HFFc6 (cell line): ENCODE measurements around the gene ZNF512B. TPM values are rescaled to one million over a fixed set of nuclear protein-coding genes. Genes with fewer than 3 reads are reported as not detected.

ENCODE experiments used
- DNase-seq: peaks from one replicate; pipeline ENCODE4 v3.0.0-alpha.2; 2018
- H3K27ac Mint-ChIP-seq: 2 replicates; pipeline ENCODE4 v1.8.0; 2020; ENCODE audit warnings: mild to moderate bottlenecking, mixed read lengths
- H3K27me3 Mint-ChIP-seq: 2 replicates; pipeline ENCODE4 v1.8.0; 2021; ENCODE audit warnings: mild to moderate bottlenecking, moderate library complexity, mixed read lengths; ENCODE audit not compliant: insufficient read depth
- H3K36me3 Mint-ChIP-seq: 2 replicates; pipeline ENCODE4 v1.8.0; 2021; ENCODE audit warnings: low read depth, mixed read lengths
- H3K4me1 Mint-ChIP-seq: 2 replicates; pipeline ENCODE4 v1.8.0; 2020; ENCODE audit warnings: low read depth, mixed read lengths
- H3K4me3 Mint-ChIP-seq: 2 replicates; pipeline ENCODE4 v1.8.0; 2020; ENCODE audit warnings: mild to moderate bottlenecking, moderate library complexity, mixed read lengths
- H3K9me3 Mint-ChIP-seq: 2 replicates; pipeline ENCODE4 v1.8.0; 2020; ENCODE audit warnings: mild to moderate bottlenecking, mixed read lengths
- CTCF ChIP-seq: fragments of 200-600 bp; sonication (generic); IDR thresholded peaks from 2 replicates; pipeline ENCODE4 v1.5.0; 2021; ENCODE audit warnings: antibody characterized with exemption, mild to moderate bottlenecking
- total RNA-seq, 6 experiments: library from RNA; stranded (reverse); fragmentation: NEBNext Ultra II Directional; extraction: Animal tissue kit (Norgen Biotek cat#: 25700); gene quantifications; 2 replicates in 1 of 6; 3 replicates in 5 of 6; pipeline ENCODE4 v1.2.3, GENCODE V29; 2021

ZNF512B gene
- total RNA-seq, 6 experiments from 2014 or later, result 20.7 to 26.1 (median 21.4) TPM

- Mint-ChIP-seq H3K4me3 (no peak overlapping the region), H3K9me3 (no peaks in the 10 kb centered on the region), H3K36me3 (peaks cover 4% of the 10 kb centered on the region; the same call in 1 of the 2 replicates), H3K4me1 (peaks cover 26% of the 10 kb centered on the region), H3K27ac (peak overlapping the region; percentile 94), H3K27me3 (peaks cover 4% of the 10 kb centered on the region)
- no peak for DNase-seq
- TF ChIP-seq CTCF, result 0 out of 2 replicates have a peak, but pooled peaks have one; percentile 7
Measured at GRCh38 chr20:63947638-63948456, 21.9 kb downstream of the ZNF512B start.

GRCh38 chr20:63946986-63947637, 22.6 kb downstream of the ZNF512B start:
- Mint-ChIP-seq H3K27ac (peak overlapping the region; percentile 63), H3K4me3 (no peak overlapping the region; the same call in 1 of the 2 replicates), H3K9me3 (no peaks in the 10 kb centered on the region), H3K36me3 (peaks cover 4% of the 10 kb centered on the region; the same call in 1 of the 2 replicates), H3K4me1 (peaks cover 26% of the 10 kb centered on the region), H3K27me3 (peaks cover 4% of the 10 kb centered on the region)
- TF ChIP-seq CTCF, result no peak
- DNase-seq, result no peak

GRCh38 chr20:63945921-63946920, 23.5 kb downstream of the ZNF512B start:
- no peak for TF ChIP-seq CTCF
- peak overlapping the region; percentile 63; the same call in 1 of the 2 replicates for H3K27ac Mint-ChIP-seq
- no peak overlapping the region for H3K4me3 Mint-ChIP-seq
- peaks cover 4% of the 10 kb centered on the region for H3K27me3 Mint-ChIP-seq
- no peaks in the 10 kb centered on the region for H3K9me3 Mint-ChIP-seq
- H3K4me1 Mint-ChIP-seq, result peaks cover 26% of the 10 kb centered on the region
- peaks cover 4% of the 10 kb centered on the region; the same call in 1 of the 2 replicates for H3K36me3 Mint-ChIP-seq
- DNase-seq, result no peak

GRCh38 chr20:63945031-63945658, 24.6 kb downstream of the ZNF512B start:
- no peak for TF ChIP-seq CTCF
- Mint-ChIP-seq H3K4me3 (no peak overlapping the region), H3K27me3 (peaks cover 4% of the 10 kb centered on the region), H3K36me3 (peaks cover 4% of the 10 kb centered on the region; the same call in 1 of the 2 replicates), H3K27ac (no peak overlapping the region), H3K9me3 (no peaks in the 10 kb centered on the region), H3K4me1 (peaks cover 26% of the 10 kb centered on the region)
- no peak for DNase-seq
